ENCODE results near the gene PCSK2.
A peak's percentile ranks its signal among the peaks of the same experiment; 100 is the strongest.

The PCSK2 gene

GRCh38 chr20:17236766-17237165 lies 9.9 kb downstream of the PCSK2 start:
- POLR2A ChIA-PET = no interaction called here
- DNase-seq (ENCODE audit: extremely low spot score) = no peak
- CTCF ChIA-PET = no interaction called here
- TF ChIP-seq CTCF (IDR thresholded peaks at IDR 0.05; ENCODE audit: control extremely low read depth, extremely low read depth, low read depth, missing control alignments) = no peak

- no peak for TF ChIP-seq CTCF (IDR thresholded peaks at IDR 0.05; ENCODE audit: control extremely low read depth, extremely low read depth, low read depth, missing control alignments)
- CTCF ChIA-PET = interaction anchor here (1.1 to 1.3 kb wide), 2 partner anchors 15 to 17 kb away, joined by 3 to 5 read pairs; no protein-coding TSS in a partner anchor
These were observed 21.4 kb downstream of the PCSK2 start for GRCh38 chr20:17248224-17248623.

GRCh38 chr20:17262786-17263185 lies 35.9 kb downstream of the PCSK2 start:
- DNase-seq (ENCODE audit: extremely low spot score) = no peak
- ChIA-PET CTCF (interaction anchor here (1.2 to 1.7 kb wide), 2 partner anchors 11 to 14 kb away, joined by 4 to 5 read pairs; no protein-coding TSS in a partner anchor), POLR2A (no interaction called here)
- TF ChIP-seq CTCF (IDR thresholded peaks at IDR 0.05; ENCODE audit: control extremely low read depth, extremely low read depth, low read depth, missing control alignments) = no peak

More at GRCh38 chr20:17248224-17248623, 21.4 kb downstream of the PCSK2 start:
- DNase-seq (ENCODE audit: extremely low spot score) = no peak
- POLR2A ChIA-PET = no interaction called here

GRCh38 chr20:17273717-17274116 lies 46.9 kb downstream of the PCSK2 start:
- no peak for TF ChIP-seq CTCF (IDR thresholded peaks at IDR 0.05; ENCODE audit: control extremely low read depth, extremely low read depth, low read depth, missing control alignments)
- CTCF ChIA-PET = interaction anchor here (1.2 to 1.3 kb wide), 2 partner anchors 9 to 24 kb away, joined by 3 read pairs; no protein-coding TSS in a partner anchor
- DNase-seq (ENCODE audit: extremely low spot score) = no peak
- POLR2A ChIA-PET = no interaction called here

GRCh38 chr20:17276101-17276500 lies 49.3 kb downstream of the PCSK2 start:
- no peak for TF ChIP-seq CTCF (IDR thresholded peaks at IDR 0.05; ENCODE audit: control extremely low read depth, extremely low read depth, low read depth, missing control alignments)
- no peak for DNase-seq (ENCODE audit: extremely low spot score)
- ChIA-PET CTCF (no interaction called here), POLR2A (no interaction called here)

GRCh38 chr20:17281478-17281877 lies 54.6 kb downstream of the PCSK2 start:
- POLR2A ChIA-PET = no interaction called here
- no peak for DNase-seq (ENCODE audit: extremely low spot score)

More at GRCh38 chr20:17281478-17281877, 54.6 kb downstream of the PCSK2 start:
- CTCF ChIA-PET = interaction anchor here (1.0 to 1.4 kb wide), 3 partner anchors 10 to 478 kb away, joined by 3 read pairs; no protein-coding TSS in a partner anchor
- peak; percentile 42 for TF ChIP-seq CTCF (IDR thresholded peaks at IDR 0.05; ENCODE audit: control extremely low read depth, extremely low read depth, low read depth, missing control alignments)

Data from GM10248 (cell line).